ENCODE data around the gene SPECC1L. TPM values are rescaled to one million over a fixed set of nuclear protein-coding genes. Genes with fewer than 3 reads are reported as not detected.
A peak's percentile ranks its signal among the peaks of the same experiment; 100 is the strongest.

The SPECC1L gene
- total RNA-seq, 1 donor from 2014 or later = 69.2 TPM

DNA sequence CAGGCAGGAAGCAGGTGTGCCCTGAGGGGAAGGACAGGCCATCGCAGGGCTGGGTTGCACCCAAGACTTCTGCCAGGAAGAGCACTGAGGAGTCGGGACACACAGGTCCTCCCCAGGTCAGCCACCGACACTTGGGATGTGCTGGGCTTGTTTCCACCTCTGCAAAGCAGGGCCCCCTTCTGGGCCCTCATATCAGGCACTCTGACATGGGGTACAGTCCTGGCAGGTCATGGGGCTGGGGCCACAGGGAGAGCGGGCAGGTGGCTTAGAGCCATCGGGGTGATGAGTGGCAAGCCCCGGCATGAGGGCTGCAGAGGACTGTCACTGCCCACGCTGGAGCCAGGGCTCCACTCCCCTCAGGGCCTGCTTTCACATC is 148.8 kb downstream of the SPECC1L start:
- Mint-ChIP-seq H3K36me3 (ENCODE audit: low read depth, unreplicated experiment) (peaks cover 4% of the 10 kb centered on the region), H3K27me3 (ENCODE audit: low read depth, unreplicated experiment) (peaks cover 5% of the 10 kb centered on the region), H3K4me1 (ENCODE audit: low read depth, unreplicated experiment) (no peaks in the 10 kb centered on the region), H3K9me3 (ENCODE audit: unreplicated experiment) (no peaks in the 10 kb centered on the region), H3K27ac (ENCODE audit: unreplicated experiment) (peak overlapping the region; percentile 47), H3K4me3 (ENCODE audit: unreplicated experiment) (no peak overlapping the region)
- Histone ChIP-seq H3K4me1 (ENCODE audit: insufficient read depth, low read length) (peaks cover 2% of the 10 kb centered on the region), H4K20me1 (ENCODE audit: insufficient read depth, low read length) (peaks cover 3% of the 10 kb centered on the region), H3K27me3 (ENCODE audit: insufficient read depth, low read length) (no peaks in the 10 kb centered on the region), H3K9ac (ENCODE audit: low read length) (no peak overlapping the region), H3K27ac (ENCODE audit: low read depth, low read length) (no peak overlapping the region), H2AFZ (ENCODE audit: low read depth, low read length) (no peak overlapping the region), H3K79me2 (ENCODE audit: insufficient read depth, low read length) (no peaks in the 10 kb centered on the region), H3K4me2 (ENCODE audit: low read length) (no peak overlapping the region), H3K4me3 (ENCODE audit: insufficient read depth, low read depth, low read length) (no peak overlapping the region), H3K9me3 (ENCODE audit: insufficient read depth, low read depth, low read length) (no peaks in the 10 kb centered on the region), H3K36me3 (ENCODE audit: insufficient read depth, low read length) (peaks cover 3% of the 10 kb centered on the region)
- no peak for DNase-seq (ENCODE audit: low read depth)
- FAIRE-seq = no peak
- TF ChIP-seq, protein P1, sequence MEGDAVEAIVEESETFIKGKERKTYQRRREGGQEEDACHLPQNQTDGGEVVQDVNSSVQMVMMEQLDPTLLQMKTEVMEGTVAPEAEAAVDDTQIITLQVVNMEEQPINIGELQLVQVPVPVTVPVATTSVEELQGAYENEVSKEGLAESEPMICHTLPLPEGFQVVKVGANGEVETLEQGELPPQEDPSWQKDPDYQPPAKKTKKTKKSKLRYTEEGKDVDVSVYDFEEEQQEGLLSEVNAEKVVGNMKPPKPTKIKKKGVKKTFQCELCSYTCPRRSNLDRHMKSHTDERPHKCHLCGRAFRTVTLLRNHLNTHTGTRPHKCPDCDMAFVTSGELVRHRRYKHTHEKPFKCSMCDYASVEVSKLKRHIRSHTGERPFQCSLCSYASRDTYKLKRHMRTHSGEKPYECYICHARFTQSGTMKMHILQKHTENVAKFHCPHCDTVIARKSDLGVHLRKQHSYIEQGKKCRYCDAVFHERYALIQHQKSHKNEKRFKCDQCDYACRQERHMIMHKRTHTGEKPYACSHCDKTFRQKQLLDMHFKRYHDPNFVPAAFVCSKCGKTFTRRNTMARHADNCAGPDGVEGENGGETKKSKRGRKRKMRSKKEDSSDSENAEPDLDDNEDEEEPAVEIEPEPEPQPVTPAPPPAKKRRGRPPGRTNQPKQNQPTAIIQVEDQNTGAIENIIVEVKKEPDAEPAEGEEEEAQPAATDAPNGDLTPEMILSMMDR (IDR thresholded peaks at IDR 0.05; ENCODE audit: insufficient read depth, low read depth, low read length) = no peak
- no peak for TF ChIP-seq EZH2 (IDR thresholded peaks at IDR 0.05; ENCODE audit: insufficient read depth, low read length)

DNA sequence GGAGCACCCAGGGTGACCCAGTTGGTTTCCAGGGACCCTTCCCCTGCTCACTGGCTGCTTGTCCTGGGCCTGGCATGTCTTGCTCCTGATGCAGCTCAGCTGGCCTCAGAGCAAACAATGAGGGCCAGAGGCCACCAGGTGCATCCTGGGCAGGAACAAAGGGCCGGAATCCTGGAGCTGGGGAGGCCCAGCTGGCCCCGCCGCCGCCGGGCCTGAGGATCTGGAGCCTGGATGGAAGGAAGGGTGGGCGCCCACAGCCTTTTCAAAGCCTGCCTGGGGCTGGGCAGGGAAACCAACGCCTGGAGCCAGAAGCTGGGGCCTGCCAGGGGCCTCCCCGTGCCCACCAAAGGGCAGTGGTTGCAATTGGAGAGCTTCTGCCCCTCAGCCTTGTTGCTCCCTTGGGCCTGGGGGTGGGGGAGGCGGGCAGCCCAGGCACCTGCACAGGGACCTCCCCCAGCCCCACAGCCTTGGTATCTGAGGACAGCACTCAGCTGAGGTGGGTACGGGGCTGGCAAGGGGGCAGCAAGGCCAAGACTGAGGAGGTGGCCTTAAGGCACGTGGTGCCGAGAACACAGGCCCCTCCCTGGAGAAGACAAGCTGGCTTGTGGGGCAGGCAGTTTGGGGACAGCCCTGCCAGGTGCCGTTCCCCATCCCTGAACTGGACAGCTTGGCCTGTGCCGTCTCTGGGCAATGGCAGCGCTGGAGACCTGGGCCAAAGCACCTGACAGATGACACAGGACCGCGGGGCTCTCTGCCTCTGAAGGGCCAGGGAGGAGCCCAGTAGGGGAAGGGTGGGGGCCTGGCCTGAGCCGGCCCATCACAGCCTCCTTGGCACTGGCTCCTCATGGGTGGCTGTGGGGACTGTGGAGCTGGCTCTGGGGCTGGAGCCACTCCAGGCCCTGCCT is 149.7 kb downstream of the SPECC1L start:
- peaks cover under 1% of the 10 kb centered on the region for H3K27me3 ChIP-seq (ENCODE audit: insufficient read depth, low read length)
- H3K4me1 Mint-ChIP-seq (ENCODE audit: low read depth, unreplicated experiment) = no peaks in the 10 kb centered on the region
- no peak overlapping the region for H3K27ac Mint-ChIP-seq (ENCODE audit: unreplicated experiment)

More for the DNA sequence above, 149.7 kb downstream of the SPECC1L start:
- no peaks in the 10 kb centered on the region for H3K36me3 Mint-ChIP-seq (ENCODE audit: low read depth, unreplicated experiment)
- H3K27ac ChIP-seq (ENCODE audit: low read depth, low read length) = no peak overlapping the region
- DNase-seq (ENCODE audit: low read depth) (no peak), FAIRE-seq (no peak)
- H2AFZ ChIP-seq (ENCODE audit: low read depth, low read length) = no peak overlapping the region
- no peak overlapping the region for H3K9ac ChIP-seq (ENCODE audit: low read length)
- no peaks in the 10 kb centered on the region for H3K9me3 ChIP-seq (ENCODE audit: insufficient read depth, low read depth, low read length)
- no peaks in the 10 kb centered on the region for H3K9me3 Mint-ChIP-seq (ENCODE audit: unreplicated experiment)
- H3K27me3 Mint-ChIP-seq (ENCODE audit: low read depth, unreplicated experiment) = peaks cover 5% of the 10 kb centered on the region
- no peak overlapping the region for H3K4me2 ChIP-seq (ENCODE audit: low read length)
- TF ChIP-seq, protein P1 (IDR thresholded peaks at IDR 0.05; ENCODE audit: insufficient read depth, low read depth, low read length) = no peak
- no peaks in the 10 kb centered on the region for H3K79me2 ChIP-seq (ENCODE audit: insufficient read depth, low read length)
- H4K20me1 ChIP-seq (ENCODE audit: insufficient read depth, low read length) = peaks cover 3% of the 10 kb centered on the region
- no peak overlapping the region for H3K4me3 ChIP-seq (ENCODE audit: insufficient read depth, low read depth, low read length)
- H3K4me1 ChIP-seq (ENCODE audit: insufficient read depth, low read length) = peaks cover 2% of the 10 kb centered on the region
- H3K36me3 ChIP-seq (ENCODE audit: insufficient read depth, low read length) = peaks cover 2% of the 10 kb centered on the region
- H3K4me3 Mint-ChIP-seq (ENCODE audit: unreplicated experiment) = no peak overlapping the region
